Occipital lobe (tissue), 2 donors: ENCODE data around the gene CCDC175. TPM values are rescaled to one million over a fixed set of nuclear protein-coding genes. Genes with fewer than 3 reads are reported as not detected.

Source experiments
- DNase-seq: peaks from one replicate; lab custom pipeline; 2025; lab: John Stamatoyannopoulos, UW
- total RNA-seq: library from RNA; depleted of rRNA; stranded (reverse); fragments of >200 nt; gene quantifications from one replicate; pipeline ENCODE4 v1.2.3, GENCODE V29; 2014

The CCDC175 gene
- total RNA-seq = 3.3 TPM

DNA sequence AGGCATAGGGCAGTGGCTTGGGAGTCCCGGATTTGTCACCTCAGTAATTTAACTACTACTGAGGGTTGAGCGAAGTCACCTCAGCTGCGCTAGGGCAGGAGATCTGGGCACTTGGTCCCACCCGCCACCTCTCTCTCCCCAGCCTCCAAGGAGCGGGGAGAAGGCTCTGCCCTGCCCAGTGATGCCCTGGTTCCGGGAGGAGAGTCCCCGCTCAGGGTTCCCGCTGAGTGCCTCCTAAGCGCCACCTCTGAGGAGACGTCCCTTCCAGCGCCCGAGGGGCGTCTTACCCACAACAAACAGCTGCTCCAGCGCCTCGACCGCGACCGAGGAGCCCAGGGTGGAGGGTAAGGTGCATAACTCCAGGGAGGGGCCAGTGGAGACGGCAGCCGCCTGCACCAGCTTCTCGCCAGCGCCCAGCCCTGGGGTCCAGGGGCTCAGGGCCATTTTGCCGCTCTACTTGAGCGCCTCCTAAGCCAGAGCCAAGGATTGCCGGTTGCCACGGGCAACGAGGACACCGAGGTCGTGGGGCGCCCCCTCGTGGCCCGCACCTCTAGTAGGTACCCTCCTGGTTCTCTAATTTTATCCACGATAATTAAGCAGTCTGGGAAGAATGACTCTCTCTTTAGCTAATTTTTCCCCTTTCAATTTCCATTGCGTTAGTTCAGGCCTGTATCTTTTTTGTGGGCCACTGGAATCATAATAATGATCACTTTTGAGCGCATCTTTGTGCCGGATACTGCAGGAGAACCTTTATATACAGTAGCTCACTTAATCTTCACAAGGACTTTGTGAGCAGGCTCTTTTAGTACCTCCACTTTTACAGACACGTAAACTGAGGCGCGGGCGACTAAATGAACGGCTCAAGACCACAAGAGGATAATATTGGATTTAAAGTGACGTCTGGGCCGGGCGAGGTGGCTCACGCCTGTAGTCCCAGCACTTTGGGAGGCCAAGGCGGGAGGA is at the start of gene CCDC175:
Gene CCDC175 (minus strand): TSS at position 481 of the 963 bp plus-strand sequence. CDS start 37 bp downstream, at position 444.
- DNase-seq = peak; percentile 49

DNA sequence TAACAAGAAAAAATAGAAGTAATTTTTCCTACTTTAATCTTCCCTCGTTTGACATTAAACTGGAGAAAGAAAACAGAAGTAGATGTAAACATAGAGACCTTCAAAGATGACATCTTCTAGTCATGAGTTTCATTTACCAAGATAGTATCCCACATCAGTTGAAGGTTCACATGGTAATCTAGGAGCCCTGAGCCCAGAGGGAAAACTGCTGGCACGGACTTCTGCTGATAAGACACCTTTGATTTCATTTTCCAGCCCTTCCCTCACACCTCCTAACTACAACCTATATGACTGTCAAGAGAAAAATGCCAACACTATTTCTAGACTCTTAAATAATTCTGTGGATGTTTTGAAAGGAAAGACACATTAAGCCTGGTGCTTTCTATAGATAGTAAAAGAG is 46.0 kb upstream of the CCDC175 start:
- DNase-seq = no peak

DNA sequence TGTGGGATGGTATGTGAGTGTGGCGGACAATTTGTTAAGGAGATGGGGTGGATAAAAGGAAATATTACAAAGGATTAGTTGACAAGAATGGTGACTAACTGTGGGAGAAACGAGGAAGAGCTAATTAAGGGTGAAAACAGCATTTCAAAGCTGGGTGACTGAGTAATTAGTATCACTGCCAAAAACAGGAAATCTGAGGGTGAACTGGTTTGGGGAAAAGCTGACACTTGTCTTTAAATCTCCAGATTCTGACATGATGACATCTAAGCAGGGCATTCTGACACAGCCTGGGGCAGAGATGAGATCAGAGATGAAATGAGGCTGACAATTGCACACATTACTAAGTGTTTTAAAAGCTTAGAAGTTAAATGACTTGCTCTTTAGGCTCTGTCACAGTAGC is 42.4 kb upstream of the CCDC175 start:
- no peak for DNase-seq

DNA sequence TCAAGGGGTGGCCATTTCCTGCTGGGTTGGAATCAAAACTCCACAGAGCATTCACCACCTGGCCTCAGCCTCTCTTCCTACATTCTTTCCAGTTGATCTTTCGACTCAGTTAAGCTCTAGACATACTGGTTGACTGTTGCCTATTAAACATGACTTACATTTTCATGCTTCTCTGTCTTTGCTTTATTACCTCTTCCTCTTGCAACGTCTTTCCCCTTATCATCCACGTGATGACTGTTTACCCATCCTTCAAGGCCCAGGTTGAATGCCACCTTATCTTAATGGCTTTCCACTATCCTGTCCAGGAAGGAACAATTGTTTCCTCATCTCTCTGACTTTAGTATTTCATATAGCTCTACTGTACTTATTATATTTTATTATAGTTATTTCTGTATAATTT is 24.4 kb upstream of the CCDC175 start:
- no peak for DNase-seq

DNA sequence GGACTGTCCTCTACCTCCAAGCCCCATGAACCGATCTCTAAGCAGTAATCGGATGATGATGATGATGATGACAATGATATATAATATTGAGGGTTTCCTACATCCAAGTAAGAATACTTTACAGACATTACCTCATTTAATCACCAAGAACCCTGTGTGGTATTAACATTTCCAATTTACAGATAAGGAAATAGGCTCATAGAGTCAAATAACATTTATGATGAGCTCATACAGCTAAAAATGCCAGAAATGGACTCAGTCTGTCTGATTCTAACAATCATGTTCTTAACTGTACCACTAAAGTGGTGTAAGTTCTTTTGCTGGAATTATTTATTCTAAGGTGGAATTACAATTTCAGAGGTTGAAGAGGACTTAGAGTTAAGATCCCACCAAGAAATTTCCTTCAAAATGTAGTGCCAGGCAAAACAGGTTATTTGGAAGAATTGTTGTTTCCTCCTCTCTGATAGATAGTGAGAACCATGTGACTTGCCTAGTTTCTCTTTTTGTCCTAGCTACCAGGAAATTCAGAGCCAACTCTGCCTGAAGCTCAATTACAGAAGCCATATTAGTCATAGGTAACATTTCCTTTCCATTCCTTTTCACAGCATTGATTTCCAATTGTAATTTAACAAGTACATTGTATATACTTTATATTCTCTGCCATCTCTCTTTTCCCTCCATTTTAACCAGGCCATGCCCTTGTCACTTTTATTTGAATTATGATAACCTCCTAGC is 23.8 kb upstream of the CCDC175 start:
- DNase-seq = no peak

DNA sequence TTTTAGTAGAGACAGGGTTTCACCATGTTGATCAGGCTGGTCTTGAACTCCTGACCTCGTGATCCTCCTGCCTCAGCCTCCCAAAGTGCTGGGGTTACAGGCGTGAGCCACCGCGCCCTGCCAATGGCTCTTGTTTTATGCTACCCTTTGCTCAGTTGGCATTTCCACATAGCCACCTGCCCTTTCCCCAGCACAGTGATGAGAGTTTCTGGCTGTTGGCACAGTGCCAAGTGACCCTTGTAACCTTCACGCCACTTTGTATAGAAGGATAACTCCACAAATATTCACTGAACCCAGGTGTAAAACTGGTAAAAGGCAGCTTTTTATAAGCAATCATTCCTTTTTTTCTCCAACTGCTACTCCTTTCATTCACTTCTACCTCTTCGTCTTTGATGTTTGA is 18.5 kb upstream of the CCDC175 start:
- no peak for DNase-seq

DNA sequence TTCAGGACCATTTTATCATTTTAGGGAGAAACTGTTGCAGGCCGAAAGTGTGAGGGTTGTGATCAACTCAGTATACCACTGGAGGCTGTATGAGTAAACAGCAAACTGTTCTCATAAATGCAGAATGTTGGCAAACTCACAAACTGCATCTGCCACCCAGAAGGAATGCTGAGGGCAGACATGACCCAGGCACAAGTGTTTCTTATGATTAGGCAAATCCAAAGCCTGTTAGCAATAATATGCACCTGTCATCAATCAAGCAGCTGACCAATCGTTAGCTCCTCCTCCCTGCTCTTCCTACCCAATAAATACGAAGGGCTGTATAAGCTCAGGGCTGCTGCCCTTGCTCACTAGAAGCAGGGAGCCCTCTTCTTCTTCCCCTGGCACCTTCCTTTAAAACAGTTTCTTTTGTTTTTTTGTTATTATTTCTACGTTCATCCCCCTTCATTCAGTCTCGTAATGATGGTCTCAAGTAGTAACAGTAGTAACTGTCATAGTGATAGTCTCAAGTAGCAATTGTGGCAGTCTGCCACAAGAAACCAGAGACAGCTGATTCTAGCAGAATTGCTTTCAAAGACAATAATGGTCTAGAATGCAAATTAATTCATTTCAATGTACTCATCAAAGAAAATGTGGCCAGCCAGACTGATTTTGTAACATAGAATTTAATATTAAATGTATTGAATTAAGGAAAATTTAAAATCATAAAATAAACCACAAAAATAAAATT is 15.2 kb upstream of the CCDC175 start:
- no peak for DNase-seq

DNA sequence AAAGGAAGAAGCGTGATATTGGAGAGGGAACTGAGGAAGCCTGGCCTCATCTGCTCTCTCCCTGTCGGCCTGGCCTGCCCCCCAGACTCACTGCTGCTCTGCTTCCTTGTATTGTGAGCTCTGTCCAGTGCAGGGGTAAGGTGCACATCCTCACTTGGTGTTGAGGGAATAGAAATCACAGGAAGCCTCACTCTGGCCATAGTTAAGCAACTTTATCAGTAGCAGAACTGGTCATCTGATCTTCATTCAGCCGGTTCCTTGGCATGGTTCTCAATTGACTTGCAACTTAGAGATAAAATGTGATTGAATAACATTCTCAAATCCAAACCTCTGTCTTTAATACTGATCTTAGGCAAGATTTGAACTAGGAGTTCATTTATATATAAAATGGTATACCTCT is 11.5 kb upstream of the CCDC175 start:
- DNase-seq = no peak

DNA sequence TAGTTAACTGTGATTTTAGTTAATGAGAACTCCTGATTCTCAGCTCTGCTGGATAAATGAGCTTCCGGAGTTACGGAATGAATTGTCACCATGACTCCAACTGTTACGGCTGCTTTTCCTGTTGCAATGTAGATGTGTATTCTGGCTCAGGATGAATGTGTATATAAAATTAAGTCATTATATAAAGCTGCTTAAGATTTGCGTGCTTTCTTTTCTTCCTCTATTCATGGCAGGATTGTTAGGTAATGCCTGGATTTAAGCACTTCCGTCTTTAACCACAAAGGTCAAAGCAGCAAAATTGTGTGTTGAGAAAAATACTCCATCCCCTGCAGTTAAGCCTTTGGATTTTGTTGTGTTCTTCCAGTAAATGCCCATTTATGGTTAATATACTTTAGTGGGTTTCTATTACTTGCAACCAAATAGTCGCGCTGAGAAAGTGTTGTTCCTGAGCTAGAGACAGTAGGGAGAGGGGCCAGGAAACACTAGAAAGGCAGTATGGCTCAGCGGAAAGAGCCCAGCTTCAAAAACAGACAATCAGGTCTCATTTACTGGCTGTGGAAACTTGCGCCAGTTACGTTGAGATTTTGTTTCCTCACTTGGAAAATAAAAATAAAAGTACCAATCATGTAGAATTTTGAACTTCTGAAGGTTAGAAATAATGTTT is 9.4 kb upstream of the CCDC175 start:
- no peak for DNase-seq

DNA sequence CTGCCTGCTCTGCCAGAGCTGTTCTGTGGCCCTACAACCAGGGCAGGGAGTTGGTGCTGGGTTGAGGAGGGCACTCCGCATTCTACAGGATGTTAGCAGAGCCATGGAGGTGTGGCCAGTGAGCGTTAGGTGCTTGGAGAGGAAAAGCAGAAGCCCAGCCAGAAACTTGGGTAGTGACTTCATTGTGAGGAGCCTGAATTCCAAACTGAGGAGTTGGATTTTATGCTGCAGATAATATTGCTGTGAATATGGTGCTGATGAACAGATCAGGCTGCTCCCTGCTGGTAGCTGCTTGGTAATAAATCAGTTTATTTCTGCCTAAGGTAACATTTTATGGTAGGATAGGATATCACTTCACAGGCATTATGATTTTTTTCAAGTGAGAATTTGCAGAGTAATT is 7.1 kb upstream of the CCDC175 start:
- no peak for DNase-seq

DNA sequence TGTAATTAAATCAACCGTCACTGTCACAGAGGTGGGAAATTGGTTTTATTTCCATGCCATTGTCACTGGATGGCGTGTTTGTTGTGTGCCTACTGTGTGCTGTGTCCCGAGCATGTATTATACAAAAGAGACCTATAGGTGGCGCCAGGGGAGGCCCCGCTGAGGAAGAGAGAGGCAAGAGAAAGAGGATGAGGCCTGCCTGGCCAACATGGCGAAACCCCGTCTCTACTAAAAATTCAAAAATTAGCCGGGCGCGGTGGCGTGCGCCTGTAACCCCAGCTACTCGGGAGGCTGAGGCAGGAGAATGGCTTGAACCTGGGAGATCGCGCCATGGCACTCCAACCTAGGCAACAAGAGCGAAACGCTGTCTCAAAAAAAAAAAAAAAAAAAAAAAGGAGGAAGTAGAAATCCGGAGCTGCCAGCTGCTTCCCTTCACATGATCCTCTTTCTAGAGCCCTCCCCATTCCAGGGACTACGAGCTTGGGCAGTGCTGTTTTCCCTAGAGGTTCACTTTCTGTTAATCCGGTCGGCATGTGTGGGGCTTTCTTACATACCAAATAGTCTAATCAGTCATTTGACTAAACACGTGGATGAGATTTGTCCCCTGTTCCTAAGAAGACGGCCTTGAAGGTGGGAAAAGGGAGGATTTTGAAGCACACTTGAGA is 6.4 kb upstream of the CCDC175 start:
- no peak for DNase-seq

DNA sequence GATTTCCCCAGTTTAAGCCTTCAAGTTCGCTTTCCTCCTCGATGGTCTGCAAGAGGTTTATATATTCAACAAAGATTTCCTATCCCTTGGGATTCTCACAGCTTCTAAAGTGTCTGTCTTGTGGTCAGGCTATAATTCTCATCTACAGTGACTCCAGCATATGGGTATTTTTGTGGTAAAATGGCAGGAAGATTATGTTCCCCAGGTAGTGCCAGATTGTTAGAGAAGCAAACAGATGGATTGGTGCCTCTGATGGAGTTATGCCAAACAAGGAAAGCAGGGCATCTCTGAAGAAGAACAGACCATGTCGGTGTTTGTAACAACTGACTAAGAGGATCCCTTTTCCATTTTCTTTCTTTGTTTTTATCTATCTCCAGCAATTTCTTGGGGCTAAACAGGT is 5.5 kb upstream of the CCDC175 start:
- peak; percentile 7 for DNase-seq

DNA sequence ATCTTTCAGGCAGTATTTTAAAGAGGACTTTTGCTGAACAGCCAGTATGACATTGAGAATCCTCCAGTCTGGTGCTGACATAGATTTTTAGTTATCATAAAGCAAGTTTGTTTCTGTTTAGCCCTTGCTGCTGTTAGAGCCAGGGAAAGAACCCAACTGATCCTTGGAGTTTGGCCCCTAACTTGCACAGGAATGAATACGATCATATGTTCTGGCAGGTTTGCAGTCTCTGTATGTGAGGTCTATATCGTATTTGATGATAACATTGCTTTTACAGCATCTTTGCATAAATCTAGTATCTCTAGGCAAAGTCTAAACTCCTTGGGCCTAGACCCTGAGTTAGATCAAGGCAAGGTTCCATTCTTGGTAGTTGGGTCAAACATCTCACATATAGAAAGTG is 4.3 kb upstream of the CCDC175 start:
- no peak for DNase-seq

DNA sequence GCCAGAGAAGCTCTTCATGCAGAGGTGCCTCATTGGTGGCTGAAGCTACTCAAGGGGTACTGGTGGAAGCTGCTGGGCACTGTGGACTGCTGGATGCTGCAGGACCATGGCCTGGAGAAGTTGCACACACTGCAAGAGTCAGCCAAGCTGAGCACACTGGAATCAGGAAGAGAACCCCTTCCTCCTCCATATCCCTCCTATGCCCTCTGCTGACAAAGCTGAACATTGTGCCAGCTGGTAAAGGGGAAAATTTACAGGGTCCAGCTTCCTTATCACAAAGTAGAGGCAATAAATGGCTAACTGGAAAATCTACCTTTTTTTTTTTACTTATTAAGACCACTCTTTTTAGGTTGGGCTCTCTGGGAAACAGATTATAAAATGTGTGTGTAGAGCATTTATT is 6.5 kb downstream of the CCDC175 start:
- no peak for DNase-seq

DNA sequence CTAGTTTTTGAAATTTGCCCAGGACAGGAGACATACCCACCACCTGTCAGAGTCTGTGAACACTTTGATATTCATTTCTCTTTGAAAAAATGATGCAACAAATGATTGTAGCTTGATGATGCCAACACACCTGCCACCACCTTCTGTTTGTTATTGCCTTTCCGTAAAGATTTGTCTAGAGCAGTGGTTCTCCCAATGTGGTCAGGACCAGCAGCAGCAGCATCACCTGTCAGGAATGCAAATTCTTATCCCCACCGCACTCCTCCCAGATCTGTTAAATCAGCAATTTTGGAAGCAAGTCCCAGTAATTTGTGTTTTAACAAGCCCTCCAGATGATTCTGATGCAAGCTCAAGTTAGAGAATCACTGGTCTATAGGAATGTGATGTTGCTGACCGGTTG is 9.9 kb downstream of the CCDC175 start:
- no peak for DNase-seq

DNA sequence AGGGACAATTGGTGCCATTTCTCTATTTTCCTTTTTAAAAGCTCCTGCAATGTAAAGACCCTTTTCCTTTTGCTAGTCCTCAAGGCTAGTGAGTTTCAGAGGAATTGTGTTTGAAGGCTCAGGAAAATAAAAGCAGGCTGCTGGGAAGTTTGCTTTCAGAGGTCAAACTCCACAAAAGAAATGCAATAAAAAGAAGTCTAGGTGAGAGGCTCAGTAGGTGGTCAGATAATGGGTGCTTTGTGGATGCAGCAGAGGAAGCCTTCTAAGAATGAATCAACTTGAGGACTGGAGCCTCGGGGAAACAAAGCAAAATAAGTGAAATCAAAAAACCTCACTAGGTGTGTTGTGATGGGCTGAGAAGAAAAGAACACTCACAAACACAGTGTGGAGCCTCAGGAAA is 10.3 kb downstream of the CCDC175 start:
- no peak for DNase-seq

DNA sequence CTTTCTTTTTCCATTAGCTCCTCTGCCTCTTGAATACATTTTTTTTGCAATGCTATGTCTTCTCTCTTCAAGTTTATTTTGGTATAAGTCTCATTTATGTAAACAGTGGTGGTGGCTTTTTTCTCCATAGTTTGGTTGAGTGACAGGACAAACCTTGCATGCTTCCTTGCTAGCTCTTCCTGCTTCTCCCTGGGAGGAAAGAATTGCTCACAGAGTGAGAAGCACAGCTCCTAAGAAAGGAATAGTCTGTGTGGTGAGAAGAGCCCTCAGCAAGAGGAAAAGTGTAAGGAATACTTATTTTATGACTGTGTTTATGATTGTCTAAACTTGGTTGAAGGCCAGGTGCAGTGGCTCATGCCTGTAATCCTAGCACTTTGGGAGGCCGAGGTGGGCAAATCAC is 11.5 kb downstream of the CCDC175 start:
- no peak for DNase-seq

DNA sequence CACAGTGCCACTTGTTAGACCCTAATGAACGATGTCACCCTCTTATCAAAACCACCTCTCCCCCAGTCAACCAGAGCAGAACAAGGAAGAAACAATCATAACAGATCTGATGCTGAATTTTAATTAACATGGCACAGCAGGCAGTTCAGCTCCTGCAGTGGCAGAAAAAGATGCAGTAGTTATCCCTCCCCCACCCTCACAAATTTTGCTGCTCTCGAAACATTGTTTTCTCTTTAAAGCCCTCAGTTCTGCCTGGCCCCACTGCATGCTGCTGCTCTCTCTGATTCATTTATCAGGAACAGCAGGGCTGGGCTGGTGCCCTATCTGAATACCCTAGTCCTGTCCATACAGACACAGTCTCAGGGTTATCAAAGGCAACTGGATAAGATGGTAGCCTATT is 12.2 kb downstream of the CCDC175 start:
- no peak for DNase-seq

DNA sequence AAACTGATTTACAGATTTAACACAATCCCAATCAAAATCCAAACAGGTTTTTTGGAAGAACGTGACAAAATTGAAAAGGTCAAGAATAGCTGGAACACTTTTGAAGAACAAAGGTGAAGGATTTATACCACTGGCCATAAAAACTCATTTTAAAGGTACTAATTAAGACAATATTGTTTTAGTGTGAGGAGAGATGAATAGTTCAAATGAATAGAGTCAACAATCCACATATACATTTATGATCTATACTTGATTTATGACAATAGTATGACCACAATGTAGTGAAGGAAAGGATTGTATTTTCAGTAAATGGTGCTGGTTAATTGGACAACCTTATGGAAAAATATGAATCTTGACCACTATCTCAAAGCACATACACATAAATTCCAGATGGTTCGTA is 29.3 kb downstream of the CCDC175 start:
- DNase-seq = no peak

DNA sequence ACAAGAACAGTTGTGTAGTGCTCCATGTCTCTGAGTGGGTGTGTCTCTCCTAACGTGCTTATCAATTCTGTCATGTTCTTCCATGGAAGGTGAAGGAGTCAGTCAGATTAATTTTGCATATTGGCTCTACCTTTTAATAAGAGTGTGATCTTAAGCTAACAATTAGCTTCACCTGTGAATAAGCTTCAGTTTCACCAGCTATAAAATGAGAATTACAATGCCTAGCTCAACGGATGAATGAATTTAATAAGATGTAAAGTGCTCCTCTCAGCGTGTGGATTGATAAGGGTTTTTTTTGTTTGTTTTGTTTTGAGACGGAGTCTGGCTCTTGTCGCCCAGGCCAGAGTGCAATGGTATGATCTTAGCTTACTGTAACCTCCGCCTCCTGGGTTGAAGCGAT is 32.7 kb downstream of the CCDC175 start:
- DNase-seq = no peak

DNA sequence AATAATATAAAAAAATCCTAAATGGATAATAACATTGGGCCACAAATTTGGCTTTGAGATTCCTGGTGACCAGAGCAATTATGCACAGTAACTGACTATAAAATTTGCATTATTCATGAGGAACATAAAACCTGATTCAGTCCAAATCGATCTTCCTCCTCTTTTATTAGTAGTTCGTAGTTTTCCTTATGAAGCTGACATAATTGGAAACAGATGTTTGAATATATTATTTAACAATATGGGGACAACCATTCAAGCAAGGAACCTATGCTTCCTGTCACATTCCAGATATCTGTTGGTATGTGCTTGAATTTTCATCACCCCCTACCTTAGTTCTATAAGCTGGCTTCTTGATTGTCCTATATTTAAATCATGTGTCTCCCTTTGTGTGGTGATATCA is 34.9 kb downstream of the CCDC175 start:
- no peak for DNase-seq
